AG09309 (cell line): ENCODE data around the gene TADA3.

Source experiments
- DNase-seq: peaks from one replicate; pipeline ENCODE4 v3.0.0-alpha.2; 2010; ENCODE audit warnings: low read depth
- H3K4me3 ChIP-seq: 2 replicates; pipeline ENCODE4 v1.5.1; 2011; ENCODE audit warnings: mild to moderate bottlenecking, low read depth, low read length, moderate library complexity; ENCODE audit not compliant: control insufficient read depth
- CTCF ChIP-seq: IDR thresholded peaks from 2 replicates; pipeline ENCODE4 v1.5.1; 2011; ENCODE audit warnings: mild to moderate bottlenecking, low read depth, low read length, inconsistent platforms; ENCODE audit not compliant: insufficient read depth, control insufficient read depth; ENCODE audit errors: missing control alignments

TADA3 gene

GRCh38 chr3:9770276-9770812 is 21.9 kb downstream of the TADA3 start:
- no peak for DNase-seq
- peak overlapping the region; percentile 68 for H3K4me3 ChIP-seq
- TF ChIP-seq CTCF = no peak

- TF ChIP-seq CTCF = no peak
- no peak for DNase-seq
- H3K4me3 ChIP-seq = peak within 1 kb of the TSS; percentile 68
Observed at GRCh38 chr3:9769426-9770275, 22.6 kb downstream of the TADA3 start, which contains the start of gene CAMK1. Gene CAMK1 (minus strand): TSS chr3:9769947. CDS start chr3:9767749, 2,198 bp downstream.

GRCh38 chr3:9769012-9769411 is 23.3 kb downstream of the TADA3 start:
- peak overlapping the region; percentile 68 for H3K4me3 ChIP-seq
- no peak for DNase-seq
- TF ChIP-seq CTCF = no peak

- no peak for TF ChIP-seq CTCF
- no peak for DNase-seq
- H3K4me3 ChIP-seq = no peak overlapping the region
Observed at GRCh38 chr3:9768141-9768775, 24.0 kb downstream of the TADA3 start.

GRCh38 chr3:9767418-9767817 is 24.9 kb downstream of the TADA3 start:
- DNase-seq = no peak
- no peak overlapping the region for H3K4me3 ChIP-seq
- no peak for TF ChIP-seq CTCF

- no peak overlapping the region for H3K4me3 ChIP-seq
Observed at GRCh38 chr3:9765865-9766264, 26.4 kb downstream of the TADA3 start.

More at GRCh38 chr3:9765865-9766264, 26.4 kb downstream of the TADA3 start:
- no peak for TF ChIP-seq CTCF
- DNase-seq = no peak
